Measurements from ENCODE around the gene EPB41L3. TPM values are rescaled to one million over a fixed set of nuclear protein-coding genes. Genes with fewer than 3 reads are reported as not detected.

Gene EPB41L3
- total RNA-seq, 1 experiment from 2014 or later, result 16.1 TPM

GRCh38 chr18:5451150-5451549, 92.6 kb downstream of the EPB41L3 start:
- H3K9me3 ChIP-seq (ENCODE audit: control insufficient read depth, low read depth, low read length), result no peaks in the 10 kb centered on the region
- no peaks in the 10 kb centered on the region; the same call in 1 of the 2 replicates for H3K4me1 ChIP-seq (ENCODE audit: insufficient read depth, low read length)
- Mint-ChIP-seq H3K4me3 (no peak overlapping the region), H3K27ac (no peak overlapping the region), H3K36me3 (ENCODE audit: insufficient read depth in 1 of 3, low read depth in 3 of 3) (no peaks in the 10 kb centered on the region), H3K4me1 (no peaks in the 10 kb centered on the region), H3K27me3 (ENCODE audit: low read depth) (no peaks in the 10 kb centered on the region), H3K9me3 (no peaks in the 10 kb centered on the region)
- no peaks in the 10 kb centered on the region for H3K27me3 ChIP-seq (ENCODE audit: insufficient read depth, low read length)
- H3K14ac ChIP-seq (ENCODE audit: insufficient read depth, low read length), result no peak overlapping the region
- no peak overlapping the region for H3K9ac ChIP-seq (ENCODE audit: extremely low read depth, insufficient read length, low read length)
- no peak overlapping the region for H4K8ac ChIP-seq (replicated peaks; ENCODE audit: insufficient read length, low read depth, low read length)
- H3T11ph ChIP-seq (ENCODE audit: low read length), result no peak overlapping the region
- no peaks in the 10 kb centered on the region for H4K20me1 ChIP-seq (ENCODE audit: control insufficient read depth, insufficient read depth, insufficient read length)
- H2BK15ac ChIP-seq (ENCODE audit: low read depth, low read length), result no peak overlapping the region
- H4K5ac ChIP-seq (ENCODE audit: insufficient read length, low read depth, low read length), result no peak overlapping the region
- no peak overlapping the region for H2AFZ ChIP-seq (ENCODE audit: low read length)
- H3K56ac ChIP-seq (ENCODE audit: insufficient read length, low read depth, low read length), result no peak overlapping the region
- no peak overlapping the region for H2AK5ac ChIP-seq (ENCODE audit: insufficient read length, low read length)
- no peaks in the 10 kb centered on the region for H3K79me1 ChIP-seq (ENCODE audit: insufficient read depth, low read depth, low read length, poor library complexity, severe bottlenecking)
- no peak overlapping the region for H2BK5ac ChIP-seq (ENCODE audit: insufficient read length, low read length)
- no peaks in the 10 kb centered on the region for H3K23me2 ChIP-seq (ENCODE audit: insufficient read length, low read depth, low read length, poor library complexity, severe bottlenecking)
- no peak overlapping the region for H2BK20ac ChIP-seq (ENCODE audit: low read depth, low read length, poor library complexity, severe bottlenecking)
- H3K79me2 ChIP-seq (ENCODE audit: insufficient read depth, low read length), result no peaks in the 10 kb centered on the region
- no peak for DNase-seq
- H2BK12ac ChIP-seq (ENCODE audit: insufficient read length, low read depth, low read length), result no peak overlapping the region
- H4K91ac ChIP-seq (ENCODE audit: insufficient read length, low read depth, low read length), result no peak overlapping the region
- TF ChIP-seq CTCF (conservative IDR thresholded peaks at IDR 0.05), result no peak
- H3K18ac ChIP-seq (ENCODE audit: insufficient read length, low read depth, low read length), result no peak overlapping the region
- no peak overlapping the region for H2BK120ac ChIP-seq (ENCODE audit: low read depth, low read length, poor library complexity, severe bottlenecking)
- H3K4me2 ChIP-seq (ENCODE audit: insufficient read depth, insufficient read length, low read length), result no peak overlapping the region
- H3K4ac ChIP-seq (ENCODE audit: low read depth, low read length), result no peak overlapping the region
- no peak overlapping the region for H3K23ac ChIP-seq (ENCODE audit: insufficient read length, low read depth, low read length)
- H3K27ac ChIP-seq (ENCODE audit: insufficient read length, low read depth, low read length), result no peak overlapping the region

Data from H9 (cell line).